Vagina (tissue), 2 donors: Measurements from ENCODE around the gene IQGAP2.

Experiments
- POLR2A ChIP-seq, 2 donors: fragments of 450-650 bp; IDR thresholded peaks; one replicate each; pipeline ENCODE4 v1.6.1; 2017; ENCODE audit warnings: antibody characterized with exemption in 2 of 2, mild to moderate bottlenecking in 2 of 2, moderate library complexity in 2 of 2
- POLR2AphosphoS5 ChIP-seq, 2 donors: sonication (generic); formaldehyde crosslinking; IDR thresholded peaks; one replicate each; pipeline ENCODE4 v1.9.0; 2017; ENCODE audit warnings: antibody characterized with exemption in 2 of 2, mild to moderate bottlenecking in 2 of 2, low read depth in 1 of 2; ENCODE audit not compliant: insufficient read depth in 1 of 2
- TF ChIP-seq, protein P1 (sequence below), 3 experiments: fragments of 450-650 bp in 2 of 3; fragments of 200-600 bp in 1 of 3; sonication (generic) in 1 of 3; IDR thresholded peaks; one replicate each; pipeline ENCODE4 v1.5.1; 2017 to 2019; ENCODE audit warnings: antibody characterized with exemption in 3 of 3, mild to moderate bottlenecking in 2 of 3, moderate library complexity in 2 of 3

DNA sequence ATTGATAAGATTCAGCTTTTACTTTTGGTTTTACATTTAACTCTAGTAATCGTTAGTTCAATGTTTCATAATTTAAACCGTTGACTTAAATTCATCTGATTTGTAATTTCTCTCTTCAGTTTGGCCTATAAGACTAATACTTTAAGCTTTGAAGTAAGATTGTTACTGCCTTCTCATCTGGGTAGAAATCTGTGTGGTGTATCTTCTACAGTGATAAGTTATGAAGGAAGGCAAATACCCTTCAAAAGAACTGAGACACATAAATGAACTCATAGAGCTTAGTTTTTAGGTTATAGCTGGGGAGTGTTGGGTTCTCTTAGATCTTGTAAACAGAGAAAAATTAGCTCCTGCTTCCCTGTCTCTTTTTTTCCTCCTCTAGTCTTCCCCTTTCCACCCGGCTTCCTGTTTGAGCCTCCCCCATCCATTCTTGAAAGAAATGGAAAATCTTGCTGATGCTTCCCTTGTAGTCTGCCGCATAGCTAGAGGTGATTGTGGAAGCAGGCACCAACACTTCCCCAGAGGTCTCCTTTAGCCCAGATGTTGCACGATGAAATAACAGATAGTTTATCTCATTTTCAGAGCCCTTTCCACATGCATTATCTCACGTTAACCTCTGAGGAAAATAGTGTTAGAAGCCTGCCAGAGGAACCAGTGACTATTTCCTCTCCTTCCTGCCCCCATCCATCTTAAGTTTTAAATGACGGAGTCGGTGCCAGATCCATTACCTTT, 222.2 kb downstream of the IQGAP2 start:
- TF ChIP-seq, protein P1, sequence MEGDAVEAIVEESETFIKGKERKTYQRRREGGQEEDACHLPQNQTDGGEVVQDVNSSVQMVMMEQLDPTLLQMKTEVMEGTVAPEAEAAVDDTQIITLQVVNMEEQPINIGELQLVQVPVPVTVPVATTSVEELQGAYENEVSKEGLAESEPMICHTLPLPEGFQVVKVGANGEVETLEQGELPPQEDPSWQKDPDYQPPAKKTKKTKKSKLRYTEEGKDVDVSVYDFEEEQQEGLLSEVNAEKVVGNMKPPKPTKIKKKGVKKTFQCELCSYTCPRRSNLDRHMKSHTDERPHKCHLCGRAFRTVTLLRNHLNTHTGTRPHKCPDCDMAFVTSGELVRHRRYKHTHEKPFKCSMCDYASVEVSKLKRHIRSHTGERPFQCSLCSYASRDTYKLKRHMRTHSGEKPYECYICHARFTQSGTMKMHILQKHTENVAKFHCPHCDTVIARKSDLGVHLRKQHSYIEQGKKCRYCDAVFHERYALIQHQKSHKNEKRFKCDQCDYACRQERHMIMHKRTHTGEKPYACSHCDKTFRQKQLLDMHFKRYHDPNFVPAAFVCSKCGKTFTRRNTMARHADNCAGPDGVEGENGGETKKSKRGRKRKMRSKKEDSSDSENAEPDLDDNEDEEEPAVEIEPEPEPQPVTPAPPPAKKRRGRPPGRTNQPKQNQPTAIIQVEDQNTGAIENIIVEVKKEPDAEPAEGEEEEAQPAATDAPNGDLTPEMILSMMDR (IDR thresholded peaks at IDR 0.05), result no peak
- TF ChIP-seq POLR2A (IDR thresholded peaks at IDR 0.05) (no peak), POLR2AphosphoS5 (IDR thresholded peaks at IDR 0.05; ENCODE audit: insufficient read depth in 1 of 2, low read depth in 1 of 2) (no peak)
